Activated CD4-positive, CD25-positive, alpha-beta regulatory T cell treated with anti-CD3 and anti-CD28 coated beads, Interleukin-2, amount 50 U/mL, for 16 hours (primary cell): ENCODE data around the gene IL36G.

Experiments used
- DNase-seq: peaks from one replicate; pipeline ENCODE4 v3.0.0-alpha.2; 2020; ENCODE audit warnings: low read depth, low spot score

Gene IL36G

GRCh38 chr2:113018509-113018908, 40.7 kb downstream of the IL36G start:
- DNase-seq, result no peak

DNA sequence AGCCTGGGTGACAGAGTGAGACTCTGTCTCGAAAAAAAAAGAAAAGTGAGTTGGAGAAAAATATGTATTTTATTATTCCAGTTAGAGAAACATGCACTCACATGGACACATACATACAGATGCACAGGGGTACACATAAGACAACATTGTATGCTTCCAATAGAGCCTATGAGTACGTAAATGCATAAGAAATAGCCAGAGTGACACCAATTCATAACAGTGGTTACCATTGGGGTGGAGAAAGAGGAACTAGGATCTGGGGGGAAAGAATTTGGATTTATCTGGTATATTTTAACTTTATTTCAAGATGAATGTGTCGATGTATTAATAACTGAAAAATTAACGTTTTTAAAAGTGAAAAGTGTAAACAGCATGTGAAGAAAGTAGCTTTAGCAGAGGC, 43.5 kb downstream of the IL36G start:
- DNase-seq, result no peak

DNA sequence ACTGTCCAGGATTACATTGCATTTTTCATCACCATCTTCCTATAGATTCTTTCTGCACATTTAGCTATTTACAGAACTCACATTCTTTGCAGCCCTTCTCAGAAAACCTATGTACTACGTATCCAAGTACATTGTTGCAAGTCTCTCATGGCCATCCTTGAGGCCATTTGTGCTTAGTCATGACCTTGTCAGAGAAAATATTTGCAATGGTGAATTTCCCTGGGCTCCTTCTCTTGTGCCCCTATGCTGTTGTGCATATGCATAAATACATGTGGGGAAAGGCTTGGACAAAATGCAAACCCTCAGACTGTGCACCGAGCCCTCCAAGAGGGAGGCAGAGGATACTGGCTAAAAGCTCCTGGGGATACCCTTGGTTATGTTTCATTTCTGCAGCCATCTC, 47.0 kb downstream of the IL36G start:
- DNase-seq, result no peak

GRCh38 chr2:113025737-113026136, 47.9 kb downstream of the IL36G start:
- DNase-seq, result no peak

GRCh38 chr2:113027691-113028090, 49.9 kb downstream of the IL36G start:
- DNase-seq, result no peak

- no peak for DNase-seq
These were observed 50.3 kb downstream of the IL36G start for GRCh38 chr2:113028112-113028511.

DNA sequence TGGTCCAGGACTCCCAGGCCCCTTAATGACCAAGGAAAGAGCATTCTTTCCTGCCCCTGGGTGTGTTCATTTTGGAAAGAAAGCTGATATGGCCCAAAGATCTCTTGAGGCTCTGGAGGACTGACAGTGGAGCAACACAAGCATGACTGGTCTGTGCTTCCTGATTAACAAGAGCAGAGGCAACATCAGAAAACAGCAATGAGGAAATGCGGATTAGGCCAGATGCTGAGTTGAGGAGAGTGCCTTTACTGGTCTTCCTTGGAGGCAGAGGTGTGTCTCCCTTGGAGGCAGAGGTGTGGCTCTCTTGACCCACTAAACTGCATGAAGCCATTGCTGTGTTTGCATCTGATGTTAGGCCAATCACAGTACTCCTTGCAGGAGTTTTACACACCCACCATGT, 54.9 kb downstream of the IL36G start:
- DNase-seq, result no peak

DNA sequence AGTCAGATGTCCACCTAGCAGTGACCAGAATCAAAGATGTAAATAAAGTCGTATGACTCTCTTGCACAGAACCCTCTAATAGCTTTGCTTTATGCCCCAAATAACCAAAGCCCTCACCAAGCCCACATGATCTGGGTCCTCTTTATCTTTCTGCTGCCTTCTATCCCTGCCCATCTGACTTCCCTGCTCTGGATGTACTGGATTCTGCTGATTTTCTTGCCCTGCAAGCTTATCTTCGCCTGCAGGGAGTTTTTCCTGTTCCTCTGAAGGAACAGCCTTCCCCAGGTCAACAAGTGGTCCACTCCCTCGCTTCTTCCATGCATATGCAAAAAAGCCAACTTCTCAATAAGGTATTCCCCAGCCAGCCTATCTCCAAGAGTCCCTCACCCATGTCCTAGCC, 56.2 kb downstream of the IL36G start:
- no peak for DNase-seq
